WERI-Rb-1 (cell line): ENCODE data around the gene TBCC.
A peak's percentile ranks its signal among the peaks of the same experiment; 100 is the strongest.
"Not testable (repeated sequence)": the region's sequence is repeated elsewhere in the genome, so short reads cannot be mapped to it uniquely, and the experiment has no call there.

Experiments used
- DNase-seq: peaks from one replicate; pipeline ENCODE4 v3.0.0-alpha.2; 2020
- H3K27ac ChIP-seq: fragments of 250-450 bp; sonication (Bioruptor Pico); 2 replicates; pipeline ENCODE4 v1.5.1; 2020; ENCODE audit warnings: mild to moderate bottlenecking, moderate library complexity
- H3K27me3 ChIP-seq: fragments of 250-450 bp; sonication (Bioruptor Pico); 2 replicates; pipeline ENCODE4 v1.5.1; 2021; ENCODE audit warnings: mild to moderate bottlenecking, low read depth, moderate library complexity; ENCODE audit not compliant: insufficient read depth, severe bottlenecking
- H3K36me3 ChIP-seq: fragments of 250-450 bp; sonication (Bioruptor Pico); 2 replicates; pipeline ENCODE4 v1.5.1; 2020; ENCODE audit warnings: mild to moderate bottlenecking, moderate library complexity
- H3K4me3 ChIP-seq: 2 replicates; pipeline ENCODE4 v1.5.1; 2011; ENCODE audit warnings: low read depth, mild to moderate bottlenecking, control low read depth, low read length
- H3K9me3 ChIP-seq: fragments of 250-450 bp; sonication (Bioruptor Pico); 2 replicates; pipeline ENCODE4 v1.5.1; 2021; ENCODE audit warnings: mild to moderate bottlenecking, moderate library complexity; ENCODE audit not compliant: severe bottlenecking
- TF ChIP-seq, protein P1 (sequence below): IDR thresholded peaks from 2 replicates; pipeline ENCODE4 v1.5.1; 2011; ENCODE audit warnings: low read depth, mild to moderate bottlenecking, control low read depth, inconsistent platforms, low read length

Gene TBCC

DNA sequence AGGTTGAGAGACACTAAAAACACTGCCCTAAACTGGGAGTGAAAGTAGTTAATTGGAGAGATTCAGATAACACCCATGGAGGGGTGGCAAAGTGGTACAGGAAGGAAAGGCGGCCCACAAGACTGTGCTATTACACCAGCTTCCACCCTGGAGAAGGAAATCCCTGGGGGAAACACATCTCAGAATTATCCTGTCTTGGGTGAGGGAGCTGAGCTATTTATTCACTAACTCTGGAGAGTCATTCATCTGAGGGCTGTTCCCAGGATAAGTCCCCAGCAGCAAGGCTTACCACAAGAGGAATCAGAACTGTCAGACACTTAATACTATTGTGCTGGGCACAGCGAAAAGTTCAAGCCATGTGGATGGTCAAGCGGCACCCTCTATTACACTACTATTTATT lies 9.9 kb downstream of the TBCC start:
- H3K36me3 ChIP-seq: no peaks in the 10 kb centered on the region
- H3K27me3 ChIP-seq: no peaks in the 10 kb centered on the region
- peaks cover 14% of the 10 kb centered on the region for H3K9me3 ChIP-seq
- H3K4me3 ChIP-seq: no peak overlapping the region
- TF ChIP-seq, protein P1, sequence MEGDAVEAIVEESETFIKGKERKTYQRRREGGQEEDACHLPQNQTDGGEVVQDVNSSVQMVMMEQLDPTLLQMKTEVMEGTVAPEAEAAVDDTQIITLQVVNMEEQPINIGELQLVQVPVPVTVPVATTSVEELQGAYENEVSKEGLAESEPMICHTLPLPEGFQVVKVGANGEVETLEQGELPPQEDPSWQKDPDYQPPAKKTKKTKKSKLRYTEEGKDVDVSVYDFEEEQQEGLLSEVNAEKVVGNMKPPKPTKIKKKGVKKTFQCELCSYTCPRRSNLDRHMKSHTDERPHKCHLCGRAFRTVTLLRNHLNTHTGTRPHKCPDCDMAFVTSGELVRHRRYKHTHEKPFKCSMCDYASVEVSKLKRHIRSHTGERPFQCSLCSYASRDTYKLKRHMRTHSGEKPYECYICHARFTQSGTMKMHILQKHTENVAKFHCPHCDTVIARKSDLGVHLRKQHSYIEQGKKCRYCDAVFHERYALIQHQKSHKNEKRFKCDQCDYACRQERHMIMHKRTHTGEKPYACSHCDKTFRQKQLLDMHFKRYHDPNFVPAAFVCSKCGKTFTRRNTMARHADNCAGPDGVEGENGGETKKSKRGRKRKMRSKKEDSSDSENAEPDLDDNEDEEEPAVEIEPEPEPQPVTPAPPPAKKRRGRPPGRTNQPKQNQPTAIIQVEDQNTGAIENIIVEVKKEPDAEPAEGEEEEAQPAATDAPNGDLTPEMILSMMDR: no peak
- peak overlapping the region; percentile 17 for H3K27ac ChIP-seq
- peak; percentile 74 for DNase-seq

DNA sequence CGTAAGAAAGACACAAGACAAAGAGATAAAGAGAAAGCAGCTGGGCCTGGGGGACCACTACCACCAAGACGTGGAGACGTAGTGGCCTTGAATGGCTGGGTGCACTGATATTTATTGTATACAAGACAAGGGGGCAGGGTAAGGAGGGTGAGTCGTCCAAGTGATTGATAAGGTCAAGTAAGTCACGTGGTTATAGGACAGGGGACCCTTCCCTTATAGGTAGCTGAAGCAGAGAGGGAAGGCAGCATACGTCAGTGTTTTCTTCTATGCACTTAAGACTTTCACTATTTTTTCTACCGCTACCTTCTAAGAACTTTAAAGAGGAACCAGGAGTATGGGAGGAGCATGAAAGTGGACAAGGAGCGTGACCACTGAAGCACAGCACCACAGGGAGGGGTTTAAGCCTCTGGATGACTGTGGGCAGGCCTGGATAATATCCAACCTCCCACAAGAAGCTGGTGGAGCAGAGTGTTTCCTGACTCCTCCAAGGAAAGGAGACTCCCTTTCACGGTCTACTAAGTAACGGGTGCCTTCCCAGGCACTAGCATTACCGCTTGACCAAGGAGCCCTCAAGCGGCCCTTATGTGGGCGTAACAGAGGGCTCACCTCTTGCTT lies 11.9 kb downstream of the TBCC start:
- peaks cover 14% of the 10 kb centered on the region for H3K9me3 ChIP-seq
- not testable (repeated sequence) for H3K36me3 ChIP-seq, H3K4me3 ChIP-seq, H3K27me3 ChIP-seq, DNase-seq, H3K27ac ChIP-seq

DNA sequence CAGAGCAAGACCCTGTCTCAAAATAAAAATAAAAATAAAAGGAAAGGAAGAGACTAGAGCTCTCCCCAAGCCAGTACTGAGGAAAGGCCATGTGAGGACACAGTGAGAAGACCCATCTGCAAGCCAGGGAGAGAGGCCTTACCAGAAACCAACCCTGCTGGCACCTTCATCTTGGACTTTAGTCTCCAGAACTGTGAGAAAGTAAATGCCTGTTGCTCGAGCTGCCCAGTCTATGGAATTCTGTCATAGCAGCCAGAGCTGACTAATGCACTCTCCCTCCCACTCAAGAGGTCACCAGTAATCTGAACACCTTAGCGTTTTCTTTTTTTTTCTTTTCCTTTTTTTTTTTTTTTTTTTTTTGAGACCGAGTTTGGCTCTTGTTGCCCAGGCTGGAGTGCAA lies 16.2 kb downstream of the TBCC start:
- no peak for DNase-seq
- TF ChIP-seq, protein P1: no peak
- H3K4me3 ChIP-seq: no peak overlapping the region
- no peaks in the 10 kb centered on the region for H3K27me3 ChIP-seq
- H3K36me3 ChIP-seq: no peaks in the 10 kb centered on the region
- no peak overlapping the region for H3K27ac ChIP-seq
- peaks cover 14% of the 10 kb centered on the region for H3K9me3 ChIP-seq

DNA sequence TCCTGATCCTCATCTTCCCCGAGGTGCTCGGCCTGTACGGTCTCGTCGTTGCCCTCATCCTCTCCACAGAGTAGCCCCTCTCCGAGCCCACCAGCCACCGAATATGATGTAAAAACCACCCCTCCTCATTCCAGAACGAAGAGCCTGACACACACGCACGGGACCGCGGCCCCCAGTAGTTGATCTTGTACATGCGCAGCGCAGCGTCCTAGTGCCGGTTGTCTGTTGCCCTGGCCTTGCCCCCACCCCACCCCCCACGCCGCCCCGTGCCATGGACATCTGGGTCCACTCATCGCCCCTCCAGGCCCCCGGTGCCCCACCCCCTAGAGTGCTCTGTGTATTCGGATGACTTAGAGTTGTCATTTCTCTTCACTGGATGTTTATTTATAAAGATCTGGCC lies 18.3 kb downstream of the TBCC start:
- TF ChIP-seq, protein P1: no peak
- H3K36me3 ChIP-seq: no peaks in the 10 kb centered on the region
- peak; percentile 70 for DNase-seq
- H3K27me3 ChIP-seq: no peaks in the 10 kb centered on the region
- peak overlapping the region; percentile 60 for H3K4me3 ChIP-seq
- H3K9me3 ChIP-seq: peaks cover 11% of the 10 kb centered on the region
- peak overlapping the region; percentile 76 for H3K27ac ChIP-seq

DNA sequence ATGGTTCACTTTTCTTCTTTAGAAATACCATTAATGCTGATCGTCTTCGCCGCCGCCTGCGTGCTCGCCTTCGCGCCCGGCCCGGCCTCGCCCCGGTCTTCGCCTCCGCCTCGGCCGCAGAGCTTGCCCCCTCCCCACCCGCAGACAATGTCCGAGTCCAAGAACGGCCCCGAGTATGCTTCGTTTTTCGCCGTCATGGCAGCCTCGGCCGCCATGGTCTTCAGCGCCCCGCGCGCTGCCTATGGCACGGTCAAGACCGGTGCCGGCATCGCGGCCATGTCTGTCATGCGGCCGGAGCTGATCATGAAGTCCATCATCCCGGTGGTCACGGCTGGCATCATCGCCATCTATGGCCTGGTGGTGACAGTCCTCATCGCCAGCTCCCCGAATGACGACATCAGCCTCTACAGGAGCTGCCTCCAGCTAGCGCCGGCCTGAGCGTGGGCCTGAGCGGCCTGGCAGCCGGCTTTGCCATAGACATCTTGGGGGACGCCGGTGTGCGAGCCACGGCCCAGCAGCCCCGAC lies 18.8 kb downstream of the TBCC start:
- Histone ChIP-seq H3K36me3 (peaks cover 2% of the 10 kb centered on the region; the same call in 1 of the 2 replicates), H3K27ac (peak overlapping the region; percentile 76), H3K4me3 (peak overlapping the region; percentile 60), H3K9me3 (peaks cover 6% of the 10 kb centered on the region), H3K27me3 (no peaks in the 10 kb centered on the region)
- DNase-seq: peak; percentile 78
- TF ChIP-seq, protein P1: no peak

DNA sequence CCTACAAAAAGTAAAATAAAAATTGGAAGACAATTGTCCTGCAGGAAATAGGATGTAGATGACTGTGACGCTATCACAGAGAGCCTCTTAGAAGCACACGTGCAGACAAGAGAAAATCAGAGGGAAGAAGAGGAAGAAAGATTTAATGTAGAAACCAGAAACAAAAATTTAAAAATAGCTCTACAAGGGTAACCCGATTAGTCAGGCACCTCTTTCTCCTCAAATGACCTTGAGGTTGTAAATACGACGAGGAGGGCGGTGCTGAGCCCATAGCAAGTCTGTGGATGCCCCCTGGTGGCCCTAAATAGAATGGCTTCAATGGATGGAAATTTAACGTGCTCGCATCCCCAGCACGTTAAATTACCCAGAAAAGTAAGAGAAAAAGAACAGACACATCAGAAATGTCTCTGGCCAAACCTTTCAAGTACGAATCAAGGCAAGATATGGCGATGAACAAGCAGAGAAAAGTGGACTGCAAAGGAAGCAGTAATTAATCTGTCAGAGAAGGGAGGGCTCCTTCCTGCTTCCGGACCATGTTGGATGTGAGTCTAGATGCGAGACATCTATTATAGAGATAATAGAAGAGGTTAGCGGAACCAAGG lies 19.3 kb downstream of the TBCC start:
- Histone ChIP-seq H3K27ac (peak overlapping the region; percentile 76), H3K27me3 (no peaks in the 10 kb centered on the region), H3K9me3 (peaks cover under 1% of the 10 kb centered on the region), H3K4me3 (peak overlapping the region; percentile 60), H3K36me3 (peaks cover 8% of the 10 kb centered on the region)
- peak; percentile 89 for DNase-seq
- TF ChIP-seq, protein P1: peak; percentile 84
